NCI-H1105 (cell line): ENCODE data around the gene TBC1D7.
A peak's percentile ranks its signal among the peaks of the same experiment; 100 is the strongest.
"Not testable (repeated sequence)": the region's sequence is repeated elsewhere in the genome, so short reads cannot be mapped to it uniquely, and the experiment has no call there.

ENCODE experiments used
- DNase-seq: peaks from one replicate; lab custom pipeline; 2025; lab: John Stamatoyannopoulos, UW

TBC1D7 gene

DNA sequence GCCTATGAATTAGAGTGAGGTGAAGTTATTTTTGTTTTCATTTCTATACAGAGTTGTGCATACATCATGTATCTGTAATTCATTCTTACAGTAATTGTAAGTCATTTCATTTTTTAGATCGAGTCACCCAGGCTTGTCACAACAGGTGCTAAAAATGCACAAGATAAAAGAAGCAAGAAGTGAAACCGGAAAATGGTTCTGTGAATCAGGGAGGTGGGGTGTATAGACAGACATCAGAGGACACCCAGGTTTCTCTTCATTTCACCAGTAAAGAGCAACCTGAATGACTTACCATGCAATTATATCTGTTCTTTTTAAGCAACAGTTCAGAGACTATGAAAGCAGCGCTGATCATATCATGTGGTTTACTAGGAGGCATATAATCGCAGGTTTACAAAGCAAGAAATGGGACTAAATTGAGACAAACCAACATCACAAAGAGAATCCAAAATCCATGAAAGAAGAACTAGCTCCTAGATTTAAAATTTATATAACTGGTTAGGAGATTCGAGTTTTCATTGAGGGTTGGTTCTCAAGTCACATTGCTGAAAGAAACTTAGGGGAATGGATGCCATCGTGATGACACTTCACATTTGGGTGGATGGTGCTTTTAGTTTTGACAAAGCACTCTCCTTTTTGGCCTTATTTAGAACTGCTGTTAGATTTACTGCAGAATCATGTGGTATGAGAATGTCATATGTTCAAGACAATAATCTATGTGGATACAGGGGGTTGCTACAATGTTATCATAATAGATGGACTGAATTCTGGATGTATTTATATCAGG, 27.9 kb upstream of the TBC1D7 start:
- no peak for DNase-seq

DNA sequence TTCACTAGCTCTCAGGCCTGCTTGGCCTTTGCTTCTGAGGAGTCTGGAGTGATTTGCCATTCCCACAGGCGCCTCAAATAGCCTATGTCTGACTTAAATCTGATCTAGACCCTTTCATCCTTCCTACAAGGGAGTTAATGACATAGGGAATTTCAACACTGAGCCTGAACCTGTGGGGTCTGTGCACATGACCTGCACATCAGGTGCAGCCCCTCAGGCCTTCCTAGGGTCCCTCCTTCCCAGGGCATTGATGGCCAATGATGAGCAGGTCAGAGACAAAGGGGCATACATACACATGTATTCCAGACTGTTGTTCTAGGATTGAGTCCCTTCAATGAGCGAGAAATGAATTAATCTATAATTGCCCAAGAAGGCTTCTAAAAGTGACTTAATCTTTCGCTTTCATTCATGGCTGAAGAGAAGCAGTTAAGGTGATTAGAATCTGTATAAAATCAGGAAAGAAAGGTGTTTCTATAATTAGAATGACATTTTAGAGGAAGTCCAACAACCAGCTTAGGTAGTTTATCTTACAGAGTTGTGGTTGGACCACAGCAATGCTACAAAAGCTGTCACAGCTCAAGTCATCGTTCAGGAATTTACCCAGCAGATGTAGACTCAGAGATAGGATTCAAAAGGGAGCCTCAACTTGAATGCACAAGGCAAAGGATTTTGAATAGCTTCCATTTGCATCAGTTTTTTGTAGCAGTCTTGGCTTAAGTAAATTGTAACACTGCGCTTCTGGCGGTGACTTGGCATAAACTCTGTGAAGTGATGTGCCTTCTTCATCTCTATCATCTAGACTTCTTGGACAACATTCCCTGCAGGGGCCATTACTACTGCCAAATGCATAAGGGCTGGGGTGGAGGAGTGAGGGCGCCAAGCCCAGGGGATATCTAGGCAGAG, 27.0 kb upstream of the TBC1D7 start:
- DNase-seq, result no peak

DNA sequence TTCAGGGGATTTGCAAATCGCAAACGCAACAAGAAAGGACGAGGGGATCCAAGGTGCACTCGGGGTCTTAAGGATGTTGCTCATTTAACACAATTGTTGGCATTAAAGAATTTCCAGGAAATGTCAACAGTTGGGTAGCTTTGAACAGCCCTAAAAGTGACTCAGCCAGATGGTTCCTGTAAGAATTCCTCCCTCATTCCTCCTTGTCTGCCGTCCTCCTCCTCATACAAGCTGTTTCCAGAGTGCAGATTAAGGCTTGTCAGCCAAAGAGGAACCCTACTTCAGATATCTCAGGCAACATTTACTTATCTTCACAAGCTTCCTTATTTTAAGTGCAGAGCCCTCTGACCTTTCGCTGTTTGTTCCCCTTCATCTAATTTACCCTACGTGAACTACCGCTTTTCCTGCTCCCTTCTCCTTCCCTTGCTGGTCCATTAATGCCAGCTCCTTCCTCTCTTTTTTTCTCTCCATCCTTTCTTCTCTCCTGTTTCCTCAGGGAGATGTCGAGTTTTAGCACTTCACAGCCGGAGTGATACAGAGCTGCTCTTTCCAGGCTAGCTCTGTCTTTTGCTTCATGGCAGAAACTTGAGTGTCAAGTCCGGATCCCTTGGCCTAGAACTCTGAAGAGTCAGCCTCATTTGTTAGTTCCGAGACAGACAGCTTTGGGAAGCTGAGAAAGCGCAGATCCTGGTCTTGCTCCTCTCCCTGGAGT, 26.1 kb upstream of the TBC1D7 start:
- DNase-seq, result no peak

DNA sequence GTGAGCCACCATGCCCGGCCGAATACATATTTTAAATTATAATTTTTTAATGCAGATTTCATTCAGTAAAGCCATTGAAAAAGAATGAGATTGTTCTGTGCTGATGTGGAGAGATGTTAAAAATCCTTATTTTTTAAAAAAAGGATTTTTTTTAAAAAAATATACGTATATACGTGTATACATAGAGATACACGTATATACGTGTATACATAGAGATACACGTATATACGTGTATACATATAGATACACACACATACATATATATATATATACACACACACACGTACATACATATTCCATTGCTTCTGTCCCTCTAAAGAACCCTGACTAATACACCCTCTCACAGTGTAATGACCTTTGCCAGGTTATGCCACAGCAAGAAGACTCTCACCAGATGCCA, 23.8 kb upstream of the TBC1D7 start:
- DNase-seq, result no peak

DNA sequence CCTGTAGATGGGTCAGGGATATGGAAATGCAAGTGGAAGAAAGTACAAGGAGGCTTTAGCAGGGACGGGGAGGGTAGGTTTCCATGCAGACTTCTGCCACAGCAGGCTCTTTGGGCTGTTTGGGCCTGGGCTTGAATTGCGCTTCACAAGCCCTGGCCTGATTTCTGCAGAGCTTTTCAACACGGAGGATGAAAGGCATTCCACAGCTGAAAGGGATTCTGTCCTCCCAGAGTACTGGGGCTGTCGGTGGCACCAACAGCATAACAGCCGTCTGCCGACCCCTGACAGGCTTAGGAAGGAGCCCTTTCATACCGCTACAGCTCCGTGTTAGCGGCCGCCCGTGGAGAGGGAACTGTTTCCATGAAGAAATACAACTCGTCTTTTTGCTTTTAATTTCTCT, 22.9 kb upstream of the TBC1D7 start:
- no peak for DNase-seq

DNA sequence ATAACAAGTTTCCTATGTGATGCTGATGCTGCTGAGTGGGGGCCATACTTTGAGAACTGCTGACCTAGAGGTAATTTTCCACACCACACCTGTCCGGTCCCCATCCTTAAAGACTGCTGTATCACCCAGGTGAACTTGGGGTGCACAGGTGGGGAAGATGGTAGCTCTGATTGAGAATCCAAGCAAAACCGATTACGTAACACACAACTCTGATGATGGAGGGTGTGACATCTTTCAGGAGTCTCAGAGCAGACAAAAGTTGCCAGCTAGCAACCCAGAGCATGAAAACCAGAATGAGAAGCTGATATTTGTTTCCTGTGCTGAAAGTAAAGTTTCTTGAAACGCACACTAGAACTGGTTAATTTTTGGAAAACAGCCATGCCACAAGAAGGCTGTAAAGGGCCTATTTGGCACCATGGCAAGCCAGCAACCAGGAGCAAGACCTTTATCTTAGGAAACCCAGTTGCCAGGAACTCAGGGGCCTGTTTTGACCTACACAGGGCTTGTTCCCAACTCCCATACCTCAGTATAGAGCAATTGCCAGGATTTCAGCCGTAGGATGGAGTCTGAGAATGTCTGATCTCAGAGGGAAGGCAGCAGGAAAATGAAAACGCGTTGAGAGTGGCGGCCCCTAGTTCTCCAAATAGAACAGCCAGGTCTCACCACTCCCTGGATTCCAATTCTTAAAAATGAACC, 21.6 kb upstream of the TBC1D7 start:
- DNase-seq, result no peak

DNA sequence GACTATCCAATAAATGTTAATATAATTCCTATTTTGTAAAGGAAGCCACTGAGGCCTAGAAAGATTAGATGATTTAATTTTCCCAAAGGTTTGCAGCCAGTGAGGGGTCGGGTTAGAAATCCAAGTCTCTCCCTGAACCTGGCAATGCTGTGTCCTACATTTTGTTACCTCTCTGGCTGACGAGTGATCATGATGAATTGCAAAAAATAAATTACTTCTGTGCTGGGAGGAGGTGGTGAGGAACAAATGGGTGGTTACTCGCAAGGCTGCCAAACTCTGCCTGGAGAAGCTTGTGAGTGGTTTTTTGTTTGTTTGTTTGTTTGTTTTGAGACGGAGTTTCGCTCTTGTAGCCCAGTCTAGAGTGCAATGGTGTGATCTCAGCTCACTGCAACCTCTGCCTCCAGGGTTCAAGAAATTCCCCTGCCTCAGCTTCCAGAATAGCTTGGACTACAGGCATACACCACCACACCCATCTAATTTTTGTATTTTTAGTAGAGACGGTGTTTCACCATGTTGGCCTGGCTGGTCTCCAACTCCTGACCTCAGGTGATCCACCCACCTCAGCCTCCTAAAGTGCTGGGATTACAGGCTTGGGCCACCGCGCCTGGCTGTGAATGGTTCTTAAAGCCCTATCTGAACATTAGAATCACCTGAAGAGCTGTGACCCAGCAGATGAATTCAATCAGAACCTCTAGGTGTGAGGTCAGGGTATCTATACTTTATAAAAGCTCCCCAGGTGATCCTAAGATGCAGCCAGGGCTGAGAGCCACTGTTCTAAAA, 20.2 kb upstream of the TBC1D7 start:
- DNase-seq, result no peak

DNA sequence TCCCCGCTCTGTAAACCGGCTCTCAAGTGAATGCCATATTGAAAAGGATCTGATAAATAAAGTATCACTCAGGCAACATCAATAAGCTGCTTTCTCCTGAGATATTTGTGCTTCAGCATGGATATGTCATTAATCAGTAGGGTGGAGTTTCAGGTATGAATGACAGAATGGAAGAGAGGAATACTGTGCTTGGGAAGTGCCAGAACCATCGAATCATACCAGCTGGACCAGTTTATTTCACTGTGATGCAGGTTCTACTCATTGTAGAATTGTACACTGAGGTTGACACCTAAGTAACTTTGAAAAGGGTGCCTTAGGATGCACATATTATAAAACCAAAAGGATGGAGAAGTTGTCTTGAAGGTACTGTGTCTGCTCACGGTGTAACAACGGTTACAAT, 17.9 kb upstream of the TBC1D7 start:
- DNase-seq, result no peak

DNA sequence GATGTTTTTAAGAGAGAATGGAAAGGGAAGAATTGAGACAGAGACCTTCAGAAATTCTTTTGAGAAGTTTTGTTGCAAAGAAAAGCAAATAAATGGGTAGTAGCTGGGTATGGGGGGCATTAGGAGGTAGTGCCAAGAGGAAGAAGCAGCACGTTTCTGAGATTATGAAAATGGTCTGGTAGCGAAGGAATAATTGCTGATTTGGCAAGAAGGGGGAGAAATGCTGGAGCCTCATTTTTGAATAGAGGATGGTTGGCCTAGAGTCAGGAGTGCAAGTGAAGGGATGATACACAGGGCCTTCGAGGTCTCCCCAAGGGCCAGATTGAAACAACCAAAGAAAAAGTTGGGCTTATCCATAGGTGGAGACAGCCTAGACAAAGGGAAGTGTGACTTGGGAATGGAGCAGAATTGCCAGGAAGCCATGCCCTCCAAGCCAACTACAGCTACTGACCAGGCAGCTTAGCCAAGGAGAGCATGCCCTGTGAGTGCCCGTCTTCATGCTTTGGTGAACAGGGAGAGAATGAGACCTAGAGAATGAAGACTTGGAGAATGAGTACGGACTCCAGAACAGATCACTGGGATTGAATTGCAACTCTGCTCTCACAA, 14.2 kb upstream of the TBC1D7 start:
- DNase-seq, result no peak

DNA sequence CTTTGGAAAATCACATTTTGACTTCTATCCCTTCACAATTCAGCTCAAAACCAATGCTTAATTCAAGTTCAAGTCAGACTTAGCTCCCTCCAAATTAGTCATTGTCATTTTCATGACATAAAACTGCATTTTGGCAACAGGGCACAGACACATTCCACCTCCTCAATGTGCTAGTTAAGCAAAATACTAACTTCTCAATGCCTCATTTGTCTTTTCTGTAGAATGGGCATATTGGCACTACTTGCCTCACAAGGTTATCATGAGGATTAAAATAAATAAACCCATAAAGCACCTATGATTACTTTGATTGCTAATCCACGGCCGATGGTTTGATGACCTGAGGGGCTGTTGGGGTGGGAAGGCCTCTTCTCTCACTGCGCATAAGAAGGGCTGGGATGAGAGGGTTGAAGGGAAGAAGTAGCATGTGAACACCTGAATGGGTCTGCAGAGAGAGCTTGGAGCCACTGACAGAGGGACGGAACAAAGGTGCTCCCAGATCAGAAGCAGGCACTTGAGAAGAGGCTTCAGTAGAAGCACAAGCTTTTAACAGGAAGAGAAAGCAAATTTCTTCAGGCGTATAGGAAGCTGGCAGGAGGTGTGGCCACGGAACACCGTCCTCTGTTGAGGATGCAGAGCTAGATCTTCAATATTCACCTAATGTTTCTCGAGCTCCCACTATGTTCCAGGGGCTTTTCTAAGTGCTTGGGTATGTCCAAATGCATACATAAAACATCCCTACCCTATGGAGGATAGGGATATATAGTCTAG, 11.7 kb upstream of the TBC1D7 start:
- no peak for DNase-seq

DNA sequence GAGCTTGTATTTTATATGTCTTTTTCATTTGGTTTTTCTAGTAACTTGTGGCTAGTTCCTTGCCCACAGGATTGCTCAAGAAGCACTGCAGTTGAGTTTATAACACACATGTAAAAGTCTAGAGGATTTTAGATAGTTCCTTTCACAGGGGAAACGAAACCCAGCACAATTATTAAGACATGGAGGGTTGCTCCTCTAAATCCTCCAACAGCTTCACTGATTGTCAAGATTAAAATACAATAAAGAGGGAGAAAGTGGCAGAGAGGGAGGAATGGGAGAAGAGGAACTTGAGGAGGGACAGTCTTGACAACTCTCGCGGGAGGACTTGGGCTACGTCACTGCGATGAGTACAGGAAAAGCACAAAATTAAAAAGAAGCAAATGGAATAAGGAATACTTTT, 9.7 kb upstream of the TBC1D7 start:
- DNase-seq, result no peak

DNA sequence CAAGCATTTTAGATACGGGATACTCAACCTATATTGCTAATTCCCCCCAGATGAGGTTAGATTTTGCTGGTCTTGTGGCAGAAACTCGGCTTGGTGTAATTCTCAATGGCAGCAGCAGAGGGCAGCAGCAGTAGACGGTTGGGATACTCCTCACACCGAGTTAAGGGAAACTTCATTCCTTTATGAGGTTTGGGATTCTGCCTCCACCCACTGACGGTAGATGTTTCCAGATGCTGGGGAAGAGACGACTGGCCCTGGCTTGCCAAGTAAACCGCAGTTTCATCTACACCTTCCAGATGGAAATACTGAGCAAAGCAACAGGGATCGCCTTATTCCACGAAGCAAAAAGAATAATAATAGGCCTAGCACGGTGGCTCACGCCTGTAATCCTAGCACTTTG, 8.2 kb upstream of the TBC1D7 start:
- DNase-seq, result peak; percentile 69

DNA sequence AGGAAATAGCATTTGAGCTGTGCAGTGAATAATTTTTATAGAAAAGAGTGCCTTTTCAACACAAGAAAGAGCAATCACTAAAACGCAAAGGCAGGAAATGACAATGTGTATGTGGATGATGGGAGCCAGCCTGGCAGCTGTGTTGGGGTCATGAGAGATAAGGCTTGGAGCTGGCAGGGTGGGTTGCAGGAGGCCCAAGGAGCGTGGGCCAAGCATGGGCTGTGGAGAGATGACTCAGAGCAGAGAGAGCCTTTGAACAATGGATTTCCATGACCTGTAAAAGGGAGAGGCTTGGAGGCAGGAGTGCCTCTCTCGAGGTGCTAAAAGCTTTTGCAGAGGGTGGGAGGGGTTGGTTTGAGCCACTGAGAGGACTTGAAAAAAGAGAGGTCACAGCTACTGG, 6.6 kb upstream of the TBC1D7 start:
- DNase-seq, result no peak

DNA sequence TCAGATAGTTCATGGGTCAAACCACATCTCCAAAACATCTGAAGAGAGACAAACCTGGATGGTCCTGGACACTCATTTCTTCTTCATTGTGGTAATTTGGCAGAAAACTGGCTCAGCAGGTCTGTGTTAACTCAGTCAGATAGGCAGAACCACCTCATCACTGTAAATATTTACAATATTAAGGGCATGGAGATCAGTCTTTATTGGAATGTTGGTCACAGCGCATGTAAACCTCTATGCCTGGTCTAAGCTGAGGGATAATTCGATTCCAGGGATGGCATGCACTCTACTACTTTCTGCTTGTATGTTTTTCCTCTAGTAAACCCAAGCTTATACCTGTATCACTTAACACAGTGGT, 4.0 kb upstream of the TBC1D7 start:
- no peak for DNase-seq

DNA sequence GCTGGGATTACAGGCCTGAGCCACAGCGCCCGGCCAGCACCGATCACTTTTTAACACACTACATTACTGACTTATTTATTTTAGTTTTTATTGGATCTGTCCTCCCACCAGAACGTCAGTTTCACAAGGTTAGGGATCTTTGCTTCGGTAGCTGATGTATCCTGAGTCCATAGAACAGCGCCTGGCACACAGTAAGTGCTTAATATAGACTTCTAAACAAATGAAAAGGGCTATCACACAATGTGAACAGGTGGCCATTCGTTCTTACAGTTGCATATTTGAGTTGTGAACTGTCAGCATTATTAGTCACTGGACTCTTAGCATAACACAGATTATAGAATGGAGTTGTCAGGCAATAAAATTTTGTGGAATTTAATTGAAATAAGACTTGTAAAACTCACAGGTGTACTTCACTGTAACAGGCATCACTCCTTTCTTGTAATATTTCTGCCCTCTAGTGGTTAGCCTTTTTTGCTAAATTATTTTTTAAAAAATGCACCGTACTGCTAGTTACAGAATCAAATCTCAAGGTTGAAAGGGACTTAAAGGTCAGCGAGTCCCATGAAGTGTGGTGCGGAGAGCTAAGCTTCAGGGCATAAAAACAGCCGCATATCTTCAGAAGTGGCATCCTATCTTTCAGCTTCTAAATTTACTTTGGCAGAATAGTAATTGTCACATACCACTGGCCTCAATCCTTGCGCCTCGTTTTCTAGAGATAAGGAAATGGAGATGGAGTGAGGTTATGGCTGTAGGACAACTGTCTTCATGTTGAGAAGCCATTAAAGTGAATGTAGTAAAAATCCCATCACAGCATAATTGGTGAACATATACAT, 3.4 kb upstream of the TBC1D7 start:
- DNase-seq, result peak; percentile 7

DNA sequence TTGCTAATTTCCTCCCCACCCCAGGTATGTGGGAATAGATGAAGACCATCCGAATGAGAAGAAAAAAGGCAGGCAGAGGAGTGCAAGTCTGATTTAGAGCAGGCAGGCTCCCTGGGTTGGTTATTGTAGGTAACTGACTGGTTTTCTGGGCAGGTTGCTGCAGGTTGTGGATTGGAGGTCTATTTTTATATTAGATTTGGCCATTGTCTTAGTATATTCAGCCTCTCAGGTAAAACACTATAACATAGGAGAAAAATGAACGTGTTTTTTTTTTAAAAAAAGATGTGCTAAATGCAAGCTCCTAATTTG, 492 bp upstream of the TBC1D7 start:
- DNase-seq, result no peak

DNA sequence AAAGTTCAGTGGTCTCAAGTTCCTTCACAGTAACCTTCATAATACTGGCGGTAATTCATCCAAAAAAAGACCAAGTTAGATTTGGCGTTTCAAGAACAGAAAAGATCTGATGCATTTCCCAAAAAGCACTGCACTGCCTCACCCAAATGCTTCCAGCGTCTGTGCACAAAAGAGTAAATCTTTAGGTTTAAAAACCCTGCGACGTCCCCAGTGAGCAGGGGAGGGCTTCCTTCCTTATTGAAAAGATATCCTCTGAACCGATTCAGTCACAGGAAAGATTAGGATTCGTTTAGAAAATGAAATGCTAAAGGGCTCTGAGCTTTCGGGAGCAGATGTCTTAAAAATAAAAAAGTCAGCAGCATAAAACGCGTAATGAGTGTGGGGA, 654 bp downstream of the TBC1D7 start:
- DNase-seq, result peak; percentile 14

DNA sequence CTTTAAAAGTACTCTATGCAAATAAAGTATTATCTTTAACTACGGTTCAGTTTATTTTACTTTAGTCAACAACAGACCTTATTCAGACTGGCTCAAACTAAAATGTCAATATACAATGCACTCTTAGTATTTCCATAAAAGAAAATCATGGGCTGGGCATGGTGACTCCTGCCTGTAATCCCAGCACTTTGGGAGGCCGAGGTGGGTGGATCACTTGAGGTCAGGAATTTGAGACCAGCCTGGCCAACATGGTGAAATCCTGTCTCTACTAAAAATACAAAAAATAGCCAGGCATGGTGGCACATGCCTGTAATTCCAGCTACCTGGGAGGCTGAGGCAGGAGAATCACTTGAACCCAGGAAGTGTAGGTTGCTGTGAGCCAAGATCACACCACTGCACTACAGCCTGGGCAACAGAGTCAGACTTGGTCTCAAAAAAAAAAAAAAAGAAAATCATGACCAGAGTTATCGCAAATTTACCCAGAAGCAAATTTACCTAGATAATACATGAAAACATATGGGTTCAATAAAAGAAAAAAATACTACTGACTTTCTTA, 2.2 kb downstream of the TBC1D7 start:
- not testable (repeated sequence) for DNase-seq

DNA sequence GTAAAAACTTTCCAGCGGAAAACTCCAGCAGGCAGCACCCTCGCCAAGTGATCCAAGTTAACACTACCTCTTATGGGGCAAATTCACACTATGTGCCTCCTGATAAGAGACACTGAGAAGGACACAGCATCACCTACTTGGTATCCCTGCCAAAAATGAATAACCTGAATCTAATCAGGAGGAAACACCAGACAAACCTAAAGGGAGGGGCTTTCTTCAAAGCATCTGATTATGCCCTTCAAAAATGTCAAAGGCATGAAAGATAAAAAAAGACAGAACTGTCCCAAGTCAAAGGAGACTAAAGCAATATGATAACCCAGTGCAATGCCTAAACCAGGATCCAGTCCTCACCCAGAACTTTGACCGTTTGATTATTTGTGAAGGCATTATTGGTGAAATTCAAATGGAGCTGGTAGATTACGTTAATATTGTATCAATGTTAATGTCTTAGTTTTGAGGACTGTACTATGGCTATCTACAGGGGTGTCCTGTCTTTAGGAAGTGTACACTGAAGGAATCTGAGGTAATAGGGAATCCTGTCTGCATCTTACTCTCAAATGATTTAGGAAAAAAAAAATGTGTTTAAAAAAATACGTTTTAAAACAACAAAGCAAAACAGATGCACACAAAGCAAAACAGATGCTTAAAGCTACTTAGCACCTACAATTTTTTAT, 8.3 kb downstream of the TBC1D7 start:
- DNase-seq, result no peak
